Hepatocyte (in vitro differentiated cells): ENCODE results near the gene ETV2. TPM values are rescaled to one million over a fixed set of nuclear protein-coding genes. Genes with fewer than 3 reads are reported as not detected.

Source experiments
- DNase-seq: peaks from one replicate; pipeline ENCODE4 v3.0.0-alpha.2; 2016; ENCODE audit warnings: low spot score
- H2AFZ ChIP-seq: fragments of 200-600 bp; sonication (generic); 2 replicates; pipeline ENCODE4 v1.6.0; 2016; ENCODE audit warnings: antibody characterized with exemption, mild to moderate bottlenecking
- H3K27ac ChIP-seq: fragments of 200-600 bp; sonication (generic); 2 replicates; pipeline ENCODE4 v1.5.1; 2016; ENCODE audit warnings: mild to moderate bottlenecking
- H3K27me3 ChIP-seq: fragments of 200-600 bp; sonication (generic); 2 replicates; pipeline ENCODE4 v1.6.1; 2016
- H3K36me3 ChIP-seq: fragments of 200-600 bp; sonication (generic); replicated peaks from 2 replicates; pipeline ENCODE4 v1.5.1; 2016; ENCODE audit warnings: low read depth; ENCODE audit not compliant: insufficient read depth
- H3K4me1 ChIP-seq: fragments of 200-600 bp; sonication (generic); 2 replicates; pipeline ENCODE4 v1.5.1; 2016; ENCODE audit warnings: mild to moderate bottlenecking, moderate library complexity; ENCODE audit not compliant: insufficient read depth
- H3K4me2 ChIP-seq: fragments of 200-600 bp; sonication (generic); 2 replicates; pipeline ENCODE4 v1.6.0; 2016
- H3K4me3 ChIP-seq: fragments of 200-600 bp; sonication (generic); 2 replicates; pipeline ENCODE4 v1.5.1; 2016; ENCODE audit warnings: mild to moderate bottlenecking
- H3K79me2 ChIP-seq: fragments of 200-600 bp; sonication (generic); 2 replicates; pipeline ENCODE4 v1.6.0; 2017; ENCODE audit warnings: mild to moderate bottlenecking
- H3K9me2 ChIP-seq: fragments of 200-600 bp; sonication (generic); replicated peaks from 2 replicates; pipeline ENCODE4 v1.6.0; 2017; ENCODE audit warnings: mild to moderate bottlenecking; ENCODE audit not compliant: insufficient read depth
- H3K9me3 ChIP-seq: fragments of 200-600 bp; sonication (generic); 2 replicates; pipeline ENCODE4 v1.5.1; 2016; ENCODE audit warnings: low read depth, mild to moderate bottlenecking
- H4K20me1 ChIP-seq: fragments of 200-600 bp; sonication (generic); 2 replicates; pipeline ENCODE4 v1.6.0; 2016; ENCODE audit warnings: mild to moderate bottlenecking; ENCODE audit not compliant: insufficient read depth, poor library complexity, severe bottlenecking
- EZH2 ChIP-seq: fragments of 200-600 bp; sonication (generic); IDR thresholded peaks from 2 replicates; pipeline ENCODE4 v1.6.1; 2016; ENCODE audit warnings: antibody characterized with exemption, mild to moderate bottlenecking, borderline replicate concordance
- EZH2phosphoT487 ChIP-seq: fragments of 200-600 bp; sonication (generic); IDR thresholded peaks from one replicate; pipeline ENCODE4 v1.6.1; 2018; ENCODE audit warnings: antibody characterized with exemption, mild to moderate bottlenecking, low read depth, moderate library complexity; ENCODE audit not compliant: unreplicated experiment, severe bottlenecking
- WGBS: methylation state at CpG from one replicate; pipeline ENCODE4 v1.1.6; 2016; ENCODE audit warnings: low lambda C conversion rate; ENCODE audit errors: missing lambda C conversion rate; 5-methylcytosine and 5-hydroxymethylcytosine counted together
- polyA plus RNA-seq: library from polyadenylated mRNA; unstranded; fragments of >200 nt; fragmentation: Nextera tagmentation; extraction: Ambion mirVana; gene quantifications from 2 replicates; pipeline ENCODE4 v1.2.1, GENCODE V29; 2016
- total RNA-seq: library from RNA; depleted of rRNA; stranded (reverse); fragments of >200 nt; gene quantifications from 2 replicates; pipeline ENCODE4 v1.2.3, GENCODE V29; 2014
- TF ChIP-seq, protein P1 (sequence below): fragments of 200-600 bp; sonication (generic); IDR thresholded peaks from 2 replicates; pipeline ENCODE4 v1.5.1; 2016; ENCODE audit warnings: antibody characterized with exemption, mild to moderate bottlenecking; ENCODE audit not compliant: poor library complexity

Gene ETV2
- total and polyA plus RNA-seq, 2 experiments from 2014 or later: 0.79 to 1.4 TPM

DNA sequence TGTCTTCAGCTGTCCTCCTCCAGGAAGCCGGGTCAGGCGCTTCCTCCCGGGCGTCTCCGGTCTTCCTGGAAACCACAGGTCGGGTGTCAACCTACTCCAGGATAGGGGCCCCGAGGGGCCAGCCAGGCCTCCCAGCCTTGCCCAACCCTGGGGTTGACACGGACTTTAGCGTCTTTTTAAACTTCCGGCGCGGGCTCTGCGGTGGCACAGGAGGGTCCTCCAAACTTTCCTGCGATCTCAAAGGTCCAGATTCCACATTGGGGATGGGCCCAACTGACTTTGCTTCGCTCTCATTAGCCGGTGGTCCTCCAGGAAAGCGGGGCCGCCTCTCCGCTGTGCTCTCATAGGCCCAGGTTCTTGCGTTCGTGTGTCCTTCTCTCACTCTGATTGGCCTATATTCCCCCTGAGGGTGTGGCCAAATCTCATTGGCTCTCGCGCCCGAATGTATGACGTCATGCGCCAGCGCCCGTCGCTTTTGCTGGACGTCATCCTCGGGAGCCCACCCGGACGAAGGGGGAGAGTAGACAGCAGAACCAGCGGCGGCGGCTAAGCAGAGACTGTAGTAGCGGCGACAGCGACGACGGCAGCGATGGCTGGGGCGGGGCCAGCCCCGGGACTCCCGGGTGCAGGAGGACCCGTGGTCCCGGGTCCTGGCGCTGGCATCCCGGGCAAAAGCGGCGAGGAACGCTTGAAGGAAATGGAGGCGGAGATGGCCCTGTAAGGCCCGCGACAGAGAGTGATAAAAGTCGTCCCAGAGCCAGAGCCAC is 12.8 kb upstream of the ETV2 start, which contains the start of gene RBM42:
Gene RBM42 (plus strand): TSS at position 472 of the 767 bp plus-strand sequence. CDS start 118 bp downstream, at position 590.
- no peaks in the 10 kb centered on the region for H3K9me3 ChIP-seq
- WGBS: 2% methylated on average over 50 of the region's 56 CpGs
- TF ChIP-seq, protein P1, sequence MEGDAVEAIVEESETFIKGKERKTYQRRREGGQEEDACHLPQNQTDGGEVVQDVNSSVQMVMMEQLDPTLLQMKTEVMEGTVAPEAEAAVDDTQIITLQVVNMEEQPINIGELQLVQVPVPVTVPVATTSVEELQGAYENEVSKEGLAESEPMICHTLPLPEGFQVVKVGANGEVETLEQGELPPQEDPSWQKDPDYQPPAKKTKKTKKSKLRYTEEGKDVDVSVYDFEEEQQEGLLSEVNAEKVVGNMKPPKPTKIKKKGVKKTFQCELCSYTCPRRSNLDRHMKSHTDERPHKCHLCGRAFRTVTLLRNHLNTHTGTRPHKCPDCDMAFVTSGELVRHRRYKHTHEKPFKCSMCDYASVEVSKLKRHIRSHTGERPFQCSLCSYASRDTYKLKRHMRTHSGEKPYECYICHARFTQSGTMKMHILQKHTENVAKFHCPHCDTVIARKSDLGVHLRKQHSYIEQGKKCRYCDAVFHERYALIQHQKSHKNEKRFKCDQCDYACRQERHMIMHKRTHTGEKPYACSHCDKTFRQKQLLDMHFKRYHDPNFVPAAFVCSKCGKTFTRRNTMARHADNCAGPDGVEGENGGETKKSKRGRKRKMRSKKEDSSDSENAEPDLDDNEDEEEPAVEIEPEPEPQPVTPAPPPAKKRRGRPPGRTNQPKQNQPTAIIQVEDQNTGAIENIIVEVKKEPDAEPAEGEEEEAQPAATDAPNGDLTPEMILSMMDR: no peak
- TF ChIP-seq EZH2: no peak
- TF ChIP-seq EZH2phosphoT487: no peak
- peak within 1 kb of the TSS; percentile 47 for H3K4me3 ChIP-seq
- H3K27ac ChIP-seq: peak within 1 kb of the TSS; percentile 85
- peak within 1 kb of the TSS; percentile 28 for H2AFZ ChIP-seq
- H3K4me1 ChIP-seq: peaks cover 7% of the 10 kb centered on the region
- H3K4me2 ChIP-seq: peak within 1 kb of the TSS; percentile 98
- H3K27me3 ChIP-seq: no peaks in the 10 kb centered on the region
- peak; percentile 98 for DNase-seq
- H3K9me2 ChIP-seq: no peaks in the 10 kb centered on the region
- no peaks in the 10 kb centered on the region for H3K36me3 ChIP-seq
- H3K79me2 ChIP-seq: peaks cover 12% of the 10 kb centered on the region
- no peaks in the 10 kb centered on the region for H4K20me1 ChIP-seq

DNA sequence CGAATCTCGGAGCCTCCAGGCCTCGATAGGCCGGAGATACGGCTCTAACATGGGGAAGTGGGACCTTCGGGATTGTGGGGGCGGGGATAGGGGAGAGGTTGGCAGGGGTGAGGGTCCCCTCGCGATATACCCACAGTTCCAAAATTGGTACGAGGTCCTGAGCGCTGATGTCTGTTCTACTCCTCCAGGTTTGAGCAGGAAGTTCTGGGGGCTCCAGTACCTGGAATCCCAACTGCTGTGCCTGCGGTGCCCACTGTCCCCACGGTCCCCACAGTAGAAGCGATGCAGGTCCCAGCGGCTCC is 12.3 kb upstream of the ETV2 start:
- H4K20me1 ChIP-seq: no peaks in the 10 kb centered on the region
- WGBS: 21% methylated on average over 14 of the region's 15 CpGs
- H3K27ac ChIP-seq: peak overlapping the region; percentile 74
- no peaks in the 10 kb centered on the region for H3K9me2 ChIP-seq
- no peaks in the 10 kb centered on the region for H3K36me3 ChIP-seq
- peak overlapping the region; percentile 98 for H3K4me2 ChIP-seq
- H3K27me3 ChIP-seq: no peaks in the 10 kb centered on the region
- peaks cover 7% of the 10 kb centered on the region for H3K4me1 ChIP-seq
- peak overlapping the region; percentile 28 for H2AFZ ChIP-seq
- H3K9me3 ChIP-seq: no peaks in the 10 kb centered on the region
- DNase-seq: no peak
- peak overlapping the region; percentile 47 for H3K4me3 ChIP-seq
- TF ChIP-seq EZH2 (no peak), EZH2phosphoT487 (no peak)
- TF ChIP-seq, protein P1: no peak
- peaks cover 12% of the 10 kb centered on the region for H3K79me2 ChIP-seq

DNA sequence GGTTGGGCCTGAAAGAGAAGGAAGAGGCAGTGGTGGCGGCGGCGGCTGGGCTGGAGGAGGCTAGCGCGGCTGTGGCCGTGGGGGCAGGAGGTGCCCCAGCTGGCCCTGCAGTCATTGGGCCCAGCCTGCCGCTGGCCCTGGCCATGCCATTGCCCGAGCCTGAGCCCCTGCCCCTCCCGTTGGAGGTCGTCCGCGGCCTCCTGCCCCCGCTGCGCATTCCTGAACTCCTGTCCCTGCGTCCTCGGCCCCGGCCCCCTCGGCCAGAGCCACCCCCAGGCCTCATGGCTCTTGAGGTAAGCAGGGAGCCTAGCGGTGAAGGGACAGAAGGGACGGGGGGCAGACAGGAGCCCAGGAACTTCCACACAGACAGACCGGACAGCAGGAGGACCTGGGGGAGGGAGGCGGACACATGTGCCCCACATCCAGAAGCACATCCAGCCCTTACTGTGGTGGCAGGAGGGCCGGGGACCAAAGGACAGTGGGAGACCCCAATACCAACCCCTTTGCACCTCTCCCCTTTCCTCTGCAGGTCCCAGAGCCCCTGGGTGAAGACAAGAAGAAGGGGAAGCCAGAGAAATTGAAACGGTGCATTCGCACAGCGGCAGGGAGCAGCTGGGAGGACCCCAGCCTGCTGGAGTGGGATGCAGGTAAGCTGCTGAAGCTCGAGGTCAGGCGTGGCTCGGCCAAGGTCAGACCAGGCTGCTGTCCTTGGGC is 7.7 kb upstream of the ETV2 start:
- Histone ChIP-seq H3K9me2 (no peaks in the 10 kb centered on the region), H3K27me3 (no peaks in the 10 kb centered on the region), H4K20me1 (no peaks in the 10 kb centered on the region), H3K36me3 (no peaks in the 10 kb centered on the region), H3K79me2 (peaks cover 12% of the 10 kb centered on the region), H3K27ac (no peak overlapping the region), H3K4me2 (no peak overlapping the region), H3K4me3 (no peak overlapping the region), H3K4me1 (peaks cover 7% of the 10 kb centered on the region), H3K9me3 (no peaks in the 10 kb centered on the region), H2AFZ (no peak overlapping the region)
- TF ChIP-seq EZH2phosphoT487 (no peak), EZH2 (no peak)
- TF ChIP-seq, protein P1: no peak
- WGBS: 99% methylated on average over 25 of the region's 29 CpGs
- no peak for DNase-seq
